NT2/D1 (cell line): ENCODE results near the gene FEM1C.

Experiments
- SUZ12 ChIP-seq: IDR thresholded peaks from 2 replicates; pipeline ENCODE4 v1.6.1; 2011; ENCODE audit not compliant: insufficient read length, insufficient read depth; ENCODE audit errors: extremely low read depth
- YY1 ChIP-seq: IDR thresholded peaks from 2 replicates; pipeline ENCODE4 v1.6.1; 2011; ENCODE audit not compliant: insufficient read length, insufficient read depth
- ZNF274 ChIP-seq: IDR thresholded peaks from 2 replicates; pipeline ENCODE4 v1.6.1; 2011; ENCODE audit warnings: mild to moderate bottlenecking, low read depth, low read length

DNA sequence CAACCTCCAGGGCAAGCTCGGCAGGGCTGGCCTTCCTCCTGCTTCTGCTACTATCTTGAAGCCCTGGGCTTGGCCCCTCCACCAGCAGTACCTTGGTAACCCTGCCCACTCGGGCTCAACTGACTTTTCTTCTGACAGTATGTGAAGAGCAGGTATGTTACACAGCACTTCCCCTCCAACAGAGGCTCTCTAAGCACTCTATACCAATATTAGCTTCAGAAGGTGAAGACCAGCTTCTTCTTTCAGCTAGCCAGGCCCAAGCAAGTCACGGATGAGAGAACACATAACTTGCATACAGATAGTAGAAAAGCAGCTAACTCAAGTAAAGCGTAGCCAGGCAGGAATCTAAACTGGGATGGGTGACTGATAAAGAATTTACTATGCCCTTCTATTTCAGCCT lies 64.3 kb downstream of the FEM1C start:
- no peak for TF ChIP-seq ZNF274
- TF ChIP-seq YY1: no peak
- TF ChIP-seq SUZ12: no peak
